ENCODE data around the gene BRD3OS. TPM values are rescaled to one million over a fixed set of nuclear protein-coding genes. Genes with fewer than 3 reads are reported as not detected.

The BRD3OS gene
- total and polyA plus RNA-seq, 2 of the 13 experiments (the other 11 are each of a cell fraction or from before 2014, with no cell fraction given), result 4.9 to 5.7 TPM

- TF ChIP-seq ZBTB40 (IDR thresholded peaks at IDR 0.05) (no peak), ZBTB40 (CRISPR knock-in tag; IDR thresholded peaks at IDR 0.05) (no peak), HOXA5 (CRISPR knock-in tag; IDR thresholded peaks at IDR 0.05) (0 out of 2 replicates have a peak, but pooled peaks have one; percentile 25), PITX1 (CRISPR knock-in tag; IDR thresholded peaks at IDR 0.05) (peak; percentile 84), TARDBP (CRISPR knock-in tag; IDR thresholded peaks at IDR 0.05) (peak; percentile 86), NFYC (CRISPR knock-in tag; IDR thresholded peaks at IDR 0.05) (no peak), TIGD3 (CRISPR knock-in tag; IDR thresholded peaks at IDR 0.05; ENCODE audit: borderline replicate concordance) (0 out of 2 replicates have a peak, but pooled peaks have one; percentile 25), REPIN1 (CRISPR knock-in tag; IDR thresholded peaks at IDR 0.05; ENCODE audit: borderline replicate concordance, low read depth) (peak; percentile 50; the same call in 1 of the 2 replicates), ZNF335 (CRISPR knock-in tag; IDR thresholded peaks at IDR 0.05) (no peak; the same call in 1 of the 2 replicates), HOXA9 (CRISPR knock-in tag; IDR thresholded peaks at IDR 0.05; ENCODE audit: borderline replicate concordance) (no peak), ZNF792 (CRISPR knock-in tag; IDR thresholded peaks at IDR 0.05) (peak; percentile 43; the same call in 1 of the 2 replicates), ZNF549 (CRISPR knock-in tag; IDR thresholded peaks at IDR 0.05) (no peak)
- TF ChIP-seq, protein P1, sequence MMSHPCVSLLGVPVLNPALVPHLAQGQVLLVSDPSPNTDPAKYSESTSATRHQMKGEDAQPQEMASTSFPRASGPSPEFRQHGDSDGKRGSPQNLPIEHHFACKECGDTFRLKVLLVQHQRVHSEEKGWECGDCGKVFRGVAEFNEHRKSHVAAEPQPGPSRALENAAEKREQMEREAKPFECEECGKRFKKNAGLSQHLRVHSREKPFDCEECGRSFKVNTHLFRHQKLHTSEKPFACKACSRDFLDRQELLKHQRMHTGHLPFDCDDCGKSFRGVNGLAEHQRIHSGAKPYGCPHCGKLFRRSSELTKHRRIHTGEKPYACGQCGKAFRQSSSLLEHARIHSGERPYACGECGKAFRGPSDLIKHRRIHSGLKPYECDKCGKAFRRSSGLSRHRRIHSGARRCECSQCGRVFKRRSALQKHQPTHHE (CRISPR knock-in tag; IDR thresholded peaks at IDR 0.05; ENCODE audit: borderline replicate concordance), result no peak
- TF ChIP-seq, protein P2, sequence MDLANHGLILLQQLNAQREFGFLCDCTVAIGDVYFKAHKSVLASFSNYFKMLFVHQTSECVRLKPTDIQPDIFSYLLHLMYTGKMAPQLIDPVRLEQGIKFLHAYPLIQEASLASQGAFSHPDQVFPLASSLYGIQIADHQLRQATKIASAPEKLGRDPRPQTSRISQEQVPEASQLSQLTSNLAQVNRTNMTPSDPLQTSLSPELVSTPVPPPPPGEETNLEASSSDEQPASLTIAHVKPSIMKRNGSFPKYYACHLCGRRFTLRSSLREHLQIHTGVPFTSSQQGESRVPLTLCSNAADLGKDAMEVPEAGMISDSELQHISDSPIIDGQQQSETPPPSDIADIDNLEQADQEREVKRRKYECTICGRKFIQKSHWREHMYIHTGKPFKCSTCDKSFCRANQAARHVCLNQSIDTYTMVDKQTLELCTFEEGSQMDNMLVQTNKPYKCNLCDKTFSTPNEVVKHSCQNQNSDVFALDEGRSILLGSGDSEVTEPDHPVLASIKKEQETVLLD (CRISPR knock-in tag; IDR thresholded peaks at IDR 0.05; ENCODE audit: low read depth), result no peak
These were observed 46.9 kb upstream of the BRD3OS start (continued) for GRCh38 chr9:133978226-133978898.
